H9 (cell line): ENCODE data around the gene BRSK2. TPM values are rescaled to one million over a fixed set of nuclear protein-coding genes. Genes with fewer than 3 reads are reported as not detected.

Experiments
- DNase-seq: peaks from one replicate; pipeline ENCODE4 v3.0.0-alpha.2; 2017
- H2AFZ ChIP-seq: one replicate; pipeline ENCODE4 v1.6.1; 2013; ENCODE audit warnings: mild to moderate bottlenecking, low read length, control low read depth, moderate library complexity
- H2AK5ac ChIP-seq: 2 replicates; pipeline ENCODE4 v1.6.1; 2013; ENCODE audit warnings: low read length, control low read depth, mixed read lengths; ENCODE audit not compliant: insufficient read length
- H2BK120ac ChIP-seq: one replicate; pipeline ENCODE4 v1.6.1; 2013; ENCODE audit warnings: low read depth, mild to moderate bottlenecking, low read length, control low read depth, inconsistent platforms; ENCODE audit not compliant: poor library complexity, severe bottlenecking
- H2BK12ac ChIP-seq: 2 replicates; pipeline ENCODE4 v1.6.1; 2013; ENCODE audit warnings: low read length, control low read depth, mixed read lengths, low read depth; ENCODE audit not compliant: insufficient read length
- H2BK15ac ChIP-seq: 2 replicates; pipeline ENCODE4 v1.6.1; 2013; ENCODE audit warnings: low read depth, low read length, control low read depth
- H2BK20ac ChIP-seq: one replicate; pipeline ENCODE4 v1.6.1; 2013; ENCODE audit warnings: low read depth, mild to moderate bottlenecking, low read length, control low read depth, inconsistent platforms; ENCODE audit not compliant: poor library complexity, severe bottlenecking
- H2BK5ac ChIP-seq: 2 replicates; pipeline ENCODE4 v1.6.1; 2013; ENCODE audit warnings: low read length, control low read depth, mixed read lengths; ENCODE audit not compliant: insufficient read length
- H3K14ac ChIP-seq: 2 replicates; pipeline ENCODE4 v1.6.1; 2013; ENCODE audit warnings: low read length, control low read depth; ENCODE audit not compliant: insufficient read depth
- H3K18ac ChIP-seq: 2 replicates; pipeline ENCODE4 v1.6.1; 2013; ENCODE audit warnings: low read depth, mild to moderate bottlenecking, mixed read lengths, low read length, control low read depth; ENCODE audit not compliant: insufficient read length
- H3K23ac ChIP-seq: 2 replicates; pipeline ENCODE4 v1.6.1; 2013; ENCODE audit warnings: low read length, control low read depth, mixed read lengths, low read depth; ENCODE audit not compliant: insufficient read length
- H3K23me2 ChIP-seq: 2 replicates; pipeline ENCODE4 v1.6.1; 2013; ENCODE audit warnings: low read depth, mild to moderate bottlenecking, mixed read lengths, low read length, control low read depth; ENCODE audit not compliant: insufficient read length, poor library complexity, severe bottlenecking
- H3K27ac ChIP-seq: 2 replicates; pipeline ENCODE4 v1.5.1; 2013; ENCODE audit warnings: low read length, control low read depth, mixed read lengths, low read depth; ENCODE audit not compliant: insufficient read length
- H3K27me3 ChIP-seq: 2 replicates; pipeline ENCODE4 v1.6.1; 2013; ENCODE audit warnings: low read length, control low read depth, inconsistent platforms; ENCODE audit not compliant: insufficient read depth
- H3K4ac ChIP-seq: 2 replicates; pipeline ENCODE4 v1.6.1; 2013; ENCODE audit warnings: low read depth, mild to moderate bottlenecking, control low read depth, inconsistent platforms, low read length, moderate library complexity
- H3K4me1 ChIP-seq: 2 replicates; pipeline ENCODE4 v1.6.1; 2013; ENCODE audit warnings: low read length, control low read depth, inconsistent platforms; ENCODE audit not compliant: insufficient read depth
- H3K4me2 ChIP-seq: 2 replicates; pipeline ENCODE4 v1.6.1; 2013; ENCODE audit warnings: low read length, control low read depth, mixed read lengths; ENCODE audit not compliant: insufficient read length, insufficient read depth
- H3K56ac ChIP-seq: 2 replicates; pipeline ENCODE4 v1.6.1; 2013; ENCODE audit warnings: low read depth, mild to moderate bottlenecking, mixed read lengths, low read length, control low read depth; ENCODE audit not compliant: insufficient read length
- H3K79me1 ChIP-seq: 2 replicates; pipeline ENCODE4 v1.6.1; 2013; ENCODE audit warnings: low read depth, mild to moderate bottlenecking, moderate library complexity, low read length, control low read depth, inconsistent platforms; ENCODE audit not compliant: insufficient read depth, poor library complexity, severe bottlenecking
- H3K79me2 ChIP-seq: 2 replicates; pipeline ENCODE4 v1.6.1; 2013; ENCODE audit warnings: low read length, control low read depth, inconsistent platforms; ENCODE audit not compliant: insufficient read depth
- H3K9ac ChIP-seq: 2 replicates; pipeline ENCODE4 v1.6.1; 2013; ENCODE audit warnings: low read length, control low read depth, mixed read lengths; ENCODE audit not compliant: insufficient read length; ENCODE audit errors: extremely low read depth
- H3K9me3 ChIP-seq: one replicate; pipeline ENCODE4 v1.6.1; 2013; ENCODE audit warnings: low read depth, low read length, inconsistent platforms; ENCODE audit not compliant: control insufficient read depth
- H3T11ph ChIP-seq: one replicate; pipeline ENCODE4 v1.6.1; 2013; ENCODE audit warnings: mild to moderate bottlenecking, low read length, control low read depth, inconsistent platforms
- H4K20me1 ChIP-seq: one replicate; pipeline ENCODE4 v1.6.1; 2013; ENCODE audit not compliant: control insufficient read depth, insufficient read length, insufficient read depth
- H4K5ac ChIP-seq: 2 replicates; pipeline ENCODE4 v1.6.1; 2013; ENCODE audit warnings: low read depth, mild to moderate bottlenecking, mixed read lengths, low read length, control low read depth; ENCODE audit not compliant: insufficient read length
- H4K8ac ChIP-seq: replicated peaks from 2 replicates; pipeline ENCODE4 v1.6.1; 2013; ENCODE audit warnings: low read length, control low read depth, mixed read lengths, low read depth; ENCODE audit not compliant: insufficient read length
- H4K91ac ChIP-seq: 2 replicates; pipeline ENCODE4 v1.6.1; 2013; ENCODE audit warnings: low read depth, mild to moderate bottlenecking, moderate library complexity, mixed read lengths, low read length, control low read depth; ENCODE audit not compliant: insufficient read length
- H3K27ac Mint-ChIP-seq, 3 experiments: 2 replicates in 2 of 3; 3 replicates in 1 of 3; pipeline ENCODE4 v1.8.0; 2020 to 2021; ENCODE audit warnings: mixed read lengths in 3 of 3, mild to moderate bottlenecking in 1 of 3, moderate library complexity in 1 of 3
- H3K27me3 Mint-ChIP-seq: 2 replicates; pipeline ENCODE4 v1.8.0; 2021; ENCODE audit warnings: low read depth, mild to moderate bottlenecking, moderate library complexity, mixed read lengths
- H3K36me3 Mint-ChIP-seq, 3 experiments: 2 replicates in 2 of 3; 3 replicates in 1 of 3; pipeline ENCODE4 v1.8.0; 2020 to 2021; ENCODE audit warnings: low read depth in 3 of 3, mixed read lengths in 3 of 3; ENCODE audit not compliant: insufficient read depth in 1 of 3
- H3K4me1 Mint-ChIP-seq, 2 experiments: 2 replicates each; pipeline ENCODE4 v1.8.0; 2020; ENCODE audit warnings: mixed read lengths in 2 of 2
- H3K4me3 Mint-ChIP-seq, 2 experiments: 2 replicates in 1 of 2; 3 replicates in 1 of 2; pipeline ENCODE4 v1.8.0; 2020 to 2021; ENCODE audit warnings: mild to moderate bottlenecking in 2 of 2, mixed read lengths in 2 of 2, moderate library complexity in 1 of 2
- H3K9me3 Mint-ChIP-seq, 2 experiments: 2 replicates in 1 of 2; 3 replicates in 1 of 2; pipeline ENCODE4 v1.8.0; 2020; ENCODE audit warnings: mild to moderate bottlenecking in 2 of 2, mixed read lengths in 2 of 2, moderate library complexity in 1 of 2
- CTCF ChIP-seq: fragments of 200-600 bp; sonication (generic); conservative IDR thresholded peaks from 3 replicates; pipeline ENCODE4 v1.8.0; 2021; ENCODE audit warnings: antibody characterized with exemption, mild to moderate bottlenecking
- WGBS: extraction: QIAGEN DNeasy Blood & Tissue Kit; methylation state at CpG from one replicate; pipeline ENCODE4 v1.1.7; 2013; ENCODE audit warnings: missing lambda C conversion rate, low lambda C conversion rate, mixed read lengths; ENCODE audit not compliant: insufficient read length; ENCODE audit errors: extremely low coverage; 5-methylcytosine and 5-hydroxymethylcytosine counted together
- total RNA-seq: library from RNA; stranded (reverse); gene quantifications from 2 replicates; pipeline ENCODE4 v1.2.1, GENCODE V29; 2021

Gene BRSK2
- total RNA-seq, 1 experiment from 2014 or later = 28.4 TPM

GRCh38 chr11:1500466-1501420 is 111.0 kb downstream of the BRSK2 start:
- H2BK120ac ChIP-seq = no peak overlapping the region
- 0 out of 2 replicates have a peak overlapping the region, but pooled peaks have one; percentile 27 for H3K14ac ChIP-seq
- H3K27ac Mint-ChIP-seq = peak overlapping the region in 2 of 3 experiments; percentile 16 to 49; a peak in 3 of 7 replicates
- no peak overlapping the region for H3K23ac ChIP-seq
- H4K8ac ChIP-seq = no peak overlapping the region
- H2AK5ac ChIP-seq = no peak overlapping the region
- H3K4ac ChIP-seq = no peak overlapping the region
- H3K18ac ChIP-seq = no peak overlapping the region
- TF ChIP-seq CTCF = no peak
- peaks cover 6 to 9% of the 10 kb centered on the region in 2 experiments; a peak in 4 of 5 replicates for H3K9me3 Mint-ChIP-seq
- no peak overlapping the region for H3K4me3 Mint-ChIP-seq
- peaks cover 3% of the 10 kb centered on the region for H3K27me3 Mint-ChIP-seq
- no CpG with 5 or more reads among the region's 28 CpGs for WGBS
- no peak overlapping the region for H2BK15ac ChIP-seq
- no peak overlapping the region for H2AFZ ChIP-seq
- H4K91ac ChIP-seq = no peak overlapping the region
- no peak overlapping the region for H3K56ac ChIP-seq
- no peaks in the 10 kb centered on the region for H3K23me2 ChIP-seq
- peaks cover 1 to 9% (median 4%) of the 10 kb centered on the region in 3 experiments for H3K36me3 Mint-ChIP-seq
- H2BK5ac ChIP-seq = no peak overlapping the region
- no peak overlapping the region for H3K9ac ChIP-seq
- no peaks in the 10 kb centered on the region for H3K4me1 ChIP-seq
- H3T11ph ChIP-seq = no peak overlapping the region
- no peaks in the 10 kb centered on the region for H3K27me3 ChIP-seq
- peaks cover 13 to 29% of the 10 kb centered on the region in 2 experiments for H3K4me1 Mint-ChIP-seq
- H3K79me1 ChIP-seq = peaks cover 3% of the 10 kb centered on the region
- H4K20me1 ChIP-seq = peaks cover 2% of the 10 kb centered on the region
- H2BK20ac ChIP-seq = no peak overlapping the region
- H3K27ac ChIP-seq = no peak overlapping the region
- no peak overlapping the region for H4K5ac ChIP-seq
- no peak for DNase-seq
- H3K79me2 ChIP-seq = no peaks in the 10 kb centered on the region; the same call in 1 of the 2 replicates
- H3K4me2 ChIP-seq = no peak overlapping the region
- H2BK12ac ChIP-seq = no peak overlapping the region
- no peaks in the 10 kb centered on the region for H3K9me3 ChIP-seq
